ENCODE results near the gene RGS16. TPM values are rescaled to one million over a fixed set of nuclear protein-coding genes. Genes with fewer than 3 reads are reported as not detected.

Gene RGS16
- total and polyA plus RNA-seq, 2 experiments from 2014 or later, result 0.11 to 0.41 TPM

DNA sequence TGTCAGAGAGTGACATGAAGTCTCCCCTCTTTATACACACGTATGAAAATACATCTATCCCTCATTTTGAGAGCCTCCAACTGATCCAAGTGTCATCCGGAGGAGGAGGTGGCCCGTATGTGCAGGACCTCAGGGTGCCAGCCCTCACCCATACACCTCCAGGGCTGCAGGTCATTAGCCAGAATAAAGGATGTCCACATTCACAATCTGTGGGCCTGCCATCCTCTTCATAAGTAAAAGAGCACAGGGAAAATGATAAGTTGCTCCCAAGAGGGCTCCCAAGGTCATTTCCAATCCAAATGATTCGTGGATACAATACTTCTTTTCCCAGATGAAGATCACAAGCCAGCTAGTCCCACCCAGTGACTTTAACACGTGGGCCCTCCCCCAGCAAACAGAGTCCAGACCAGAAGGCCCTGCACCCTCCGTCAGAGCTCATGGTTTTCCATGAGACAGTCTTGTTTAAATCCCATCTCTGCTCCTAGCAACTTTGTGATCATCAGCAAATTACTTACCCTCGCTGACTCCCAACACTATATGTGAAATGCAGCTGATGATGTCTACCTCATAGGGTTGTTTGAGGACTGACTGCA is 43.7 kb downstream of the RGS16 start:
- 38 to 39% methylated on average over 7 of the region's 7 CpGs for WGBS, 2 experiments (ENCODE audit: low coverage in 1 of 2, low lambda C conversion rate in 2 of 2, missing lambda C conversion rate in 2 of 2)
- no peaks in the 10 kb centered on the region for H3K9me2 ChIP-seq (ENCODE audit: insufficient read depth)
- no peaks in the 10 kb centered on the region for H3K9me3 ChIP-seq (ENCODE audit: low read depth)
- no peaks in the 10 kb centered on the region for H3K36me3 ChIP-seq (ENCODE audit: low read depth)
- no peak for TF ChIP-seq EZH2phosphoT487 (IDR thresholded peaks at IDR 0.05; ENCODE audit: insufficient read depth, low read depth)
- no peak for TF ChIP-seq EZH2 (IDR thresholded peaks at IDR 0.05; ENCODE audit: insufficient read depth, poor library complexity, severe bottlenecking)
- no peak overlapping the region for H3K9ac ChIP-seq
- no peaks in the 10 kb centered on the region for H3K27me3 ChIP-seq (replicated peaks; ENCODE audit: insufficient read depth)
- H3K4me3 ChIP-seq, result no peak overlapping the region
- no peaks in the 10 kb centered on the region for H4K20me1 ChIP-seq (ENCODE audit: insufficient read depth)
- no peak for DNase-seq
- no peak overlapping the region for H3K4me2 ChIP-seq (ENCODE audit: unreplicated experiment)
- H3F3A ChIP-seq (ENCODE audit: insufficient read depth), result no peaks in the 10 kb centered on the region
- no peaks in the 10 kb centered on the region for H3K4me1 ChIP-seq (ENCODE audit: insufficient read depth)
- in situ Hi-C loops (cut with MboI), result no loop called here
- no peak overlapping the region for H3K27ac ChIP-seq
- no peak overlapping the region for H2AFZ ChIP-seq
- no peaks in the 10 kb centered on the region for H3K79me2 ChIP-seq (ENCODE audit: insufficient read depth)

DNA sequence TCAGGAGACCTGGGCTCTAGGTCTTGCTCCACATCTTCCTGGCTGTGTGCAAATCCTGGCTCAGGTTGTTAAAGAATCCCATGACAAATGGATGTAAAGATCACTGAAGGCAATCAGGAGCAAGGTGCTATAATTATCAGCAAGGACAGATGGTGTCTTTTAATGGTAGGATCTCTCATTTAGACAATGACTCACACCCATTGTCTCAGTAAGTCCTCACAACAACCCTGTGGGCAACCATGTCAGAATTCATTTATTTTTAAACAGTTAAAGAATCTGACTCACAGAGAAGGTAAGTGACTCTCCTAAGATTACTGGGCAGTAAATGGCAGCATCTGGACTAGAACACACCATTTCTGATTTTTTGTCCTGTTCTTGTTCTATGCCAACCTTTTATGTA is 47.9 kb downstream of the RGS16 start:
- TF ChIP-seq EZH2 (IDR thresholded peaks at IDR 0.05; ENCODE audit: insufficient read depth, poor library complexity, severe bottlenecking) (no peak), EZH2phosphoT487 (IDR thresholded peaks at IDR 0.05; ENCODE audit: insufficient read depth, low read depth) (no peak)
- Histone ChIP-seq H3F3A (ENCODE audit: insufficient read depth) (no peaks in the 10 kb centered on the region), H3K4me1 (ENCODE audit: insufficient read depth) (no peaks in the 10 kb centered on the region), H3K9ac (no peak overlapping the region), H3K4me3 (no peak overlapping the region), H3K9me3 (ENCODE audit: low read depth) (no peaks in the 10 kb centered on the region), H3K27me3 (replicated peaks; ENCODE audit: insufficient read depth) (no peaks in the 10 kb centered on the region), H4K20me1 (ENCODE audit: insufficient read depth) (no peaks in the 10 kb centered on the region), H2AFZ (no peak overlapping the region), H3K36me3 (ENCODE audit: low read depth) (no peaks in the 10 kb centered on the region), H3K79me2 (ENCODE audit: insufficient read depth) (no peaks in the 10 kb centered on the region), H3K9me2 (ENCODE audit: insufficient read depth) (no peaks in the 10 kb centered on the region), H3K27ac (no peak overlapping the region), H3K4me2 (ENCODE audit: unreplicated experiment) (no peak overlapping the region)
- DNase-seq, result peak; percentile 19
- in situ Hi-C loops (cut with MboI), result no loop called here

DNA sequence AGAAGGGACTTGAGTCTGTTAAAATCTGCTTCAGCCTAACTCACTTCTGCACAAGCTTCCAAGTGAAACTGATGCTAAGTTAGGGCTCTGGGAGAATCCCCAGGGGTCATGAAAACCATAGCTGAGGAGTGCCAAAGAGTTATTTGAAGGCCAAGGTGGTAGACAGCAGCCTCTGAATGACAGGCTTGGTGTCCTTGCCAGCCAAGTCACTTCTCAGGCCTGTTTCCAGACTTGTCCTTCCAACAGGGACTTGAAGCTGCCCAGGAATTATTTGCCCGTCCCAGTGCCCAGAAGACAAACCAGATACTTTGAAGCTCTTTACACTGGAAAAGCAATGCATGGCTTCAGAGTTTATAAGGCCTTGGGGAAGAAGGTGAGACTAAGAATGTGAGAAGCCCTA is 48.7 kb downstream of the RGS16 start:
- Histone ChIP-seq H3K9me3 (ENCODE audit: low read depth) (no peaks in the 10 kb centered on the region), H3K4me3 (no peak overlapping the region), H3K36me3 (ENCODE audit: low read depth) (no peaks in the 10 kb centered on the region), H3K4me2 (ENCODE audit: unreplicated experiment) (no peak overlapping the region), H3K9me2 (ENCODE audit: insufficient read depth) (no peaks in the 10 kb centered on the region), H3K4me1 (ENCODE audit: insufficient read depth) (no peaks in the 10 kb centered on the region), H4K20me1 (ENCODE audit: insufficient read depth) (no peaks in the 10 kb centered on the region), H2AFZ (no peak overlapping the region), H3K79me2 (ENCODE audit: insufficient read depth) (no peaks in the 10 kb centered on the region), H3K27me3 (replicated peaks; ENCODE audit: insufficient read depth) (no peaks in the 10 kb centered on the region), H3K9ac (no peak overlapping the region), H3F3A (ENCODE audit: insufficient read depth) (no peaks in the 10 kb centered on the region), H3K27ac (no peak overlapping the region)
- TF ChIP-seq EZH2 (IDR thresholded peaks at IDR 0.05; ENCODE audit: insufficient read depth, poor library complexity, severe bottlenecking) (no peak), EZH2phosphoT487 (IDR thresholded peaks at IDR 0.05; ENCODE audit: insufficient read depth, low read depth) (no peak)
- no peak for DNase-seq
- WGBS, 2 experiments (ENCODE audit: low coverage in 1 of 2, low lambda C conversion rate in 2 of 2, missing lambda C conversion rate in 2 of 2), result 9 to 25% methylated on average over 1 of the region's 1 CpG
- in situ Hi-C loops (cut with MboI), result no loop called here

DNA sequence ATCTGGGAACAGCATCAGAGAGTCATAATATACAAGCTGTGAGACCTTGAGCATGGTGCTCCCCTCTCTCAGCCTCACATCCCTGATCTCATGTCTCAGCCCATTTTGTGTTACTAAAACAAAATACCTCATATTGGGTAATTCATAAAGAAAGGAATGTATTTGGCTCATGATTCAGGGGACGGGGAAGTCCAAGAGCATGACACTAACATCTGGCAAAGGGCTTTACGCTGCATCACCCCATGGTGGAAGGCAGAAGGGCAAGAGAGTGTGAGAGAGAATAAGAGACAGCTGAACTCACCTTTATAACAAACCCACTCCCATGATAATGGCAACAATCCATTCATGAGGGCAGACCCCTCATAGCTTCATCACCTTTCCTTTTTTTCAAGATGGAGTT is 51.7 kb downstream of the RGS16 start:
- Histone ChIP-seq H3K9me3 (ENCODE audit: low read depth) (no peaks in the 10 kb centered on the region), H3K79me2 (ENCODE audit: insufficient read depth) (no peaks in the 10 kb centered on the region), H3K27ac (no peak overlapping the region), H3F3A (ENCODE audit: insufficient read depth) (no peaks in the 10 kb centered on the region), H2AFZ (no peak overlapping the region), H3K4me3 (no peak overlapping the region), H3K9me2 (ENCODE audit: insufficient read depth) (no peaks in the 10 kb centered on the region), H3K36me3 (ENCODE audit: low read depth) (no peaks in the 10 kb centered on the region), H3K4me1 (ENCODE audit: insufficient read depth) (no peaks in the 10 kb centered on the region), H3K27me3 (replicated peaks; ENCODE audit: insufficient read depth) (0 out of 2 replicates have a peak, but pooled peaks cover 8% of the 10 kb centered on the region), H3K9ac (no peak overlapping the region), H3K4me2 (ENCODE audit: unreplicated experiment) (no peak overlapping the region), H4K20me1 (ENCODE audit: insufficient read depth) (no peaks in the 10 kb centered on the region)
- in situ Hi-C loops (cut with MboI), result no loop called here
- DNase-seq, result peak; percentile 26
- 3 to 7% methylated on average over 2 of the region's 2 CpGs for WGBS, 2 experiments (ENCODE audit: low coverage in 1 of 2, low lambda C conversion rate in 2 of 2, missing lambda C conversion rate in 2 of 2)
- TF ChIP-seq EZH2phosphoT487 (IDR thresholded peaks at IDR 0.05; ENCODE audit: insufficient read depth, low read depth) (no peak), EZH2 (IDR thresholded peaks at IDR 0.05; ENCODE audit: insufficient read depth, poor library complexity, severe bottlenecking) (no peak)

DNA sequence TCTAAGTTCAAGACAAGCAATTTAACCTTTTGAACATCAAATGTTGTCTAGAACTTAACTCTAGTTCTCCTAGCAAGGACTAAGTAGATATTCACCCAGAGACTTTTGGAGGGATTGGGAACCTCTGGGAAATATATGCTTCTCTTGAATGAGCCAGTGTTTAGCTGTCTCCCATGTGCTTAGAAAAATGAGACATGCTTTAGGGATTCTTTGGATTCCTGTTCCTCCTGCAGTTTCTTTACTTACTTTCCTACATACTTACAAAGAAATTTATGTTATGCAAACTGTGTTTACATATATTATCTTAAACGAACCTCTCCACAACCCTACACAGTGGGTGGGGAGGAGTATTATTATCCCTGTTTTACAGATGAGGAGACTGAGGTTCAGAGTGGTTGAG is 54.4 kb downstream of the RGS16 start:
- Histone ChIP-seq H3K27ac (no peak overlapping the region), H4K20me1 (ENCODE audit: insufficient read depth) (no peaks in the 10 kb centered on the region), H3K4me2 (ENCODE audit: unreplicated experiment) (no peak overlapping the region), H3K4me1 (ENCODE audit: insufficient read depth) (no peaks in the 10 kb centered on the region), H3K4me3 (no peak overlapping the region), H3K79me2 (ENCODE audit: insufficient read depth) (no peaks in the 10 kb centered on the region), H3K9me3 (ENCODE audit: low read depth) (no peaks in the 10 kb centered on the region), H3K27me3 (replicated peaks; ENCODE audit: insufficient read depth) (0 out of 2 replicates have a peak, but pooled peaks cover 11% of the 10 kb centered on the region), H3K36me3 (ENCODE audit: low read depth) (no peaks in the 10 kb centered on the region), H3K9me2 (ENCODE audit: insufficient read depth) (no peaks in the 10 kb centered on the region), H3F3A (ENCODE audit: insufficient read depth) (no peaks in the 10 kb centered on the region), H2AFZ (no peak overlapping the region), H3K9ac (no peak overlapping the region)
- in situ Hi-C loops (cut with MboI), result no loop called here
- no peak for TF ChIP-seq EZH2phosphoT487 (IDR thresholded peaks at IDR 0.05; ENCODE audit: insufficient read depth, low read depth)
- WGBS, 2 experiments (ENCODE audit: low coverage in 1 of 2, low lambda C conversion rate in 2 of 2, missing lambda C conversion rate in 2 of 2), result 26 to 37% methylated on average over 1 of the region's 1 CpG
- DNase-seq, result no peak
